Fibroblast of skin of scalp (primary cell): ENCODE measurements around the gene SMAD7.
A peak's percentile ranks its signal among the peaks of the same experiment; 100 is the strongest.

Source experiments
- DNase-seq: peaks from one replicate; pipeline ENCODE4 v3.0.0-alpha.2; 2013

The SMAD7 gene

DNA sequence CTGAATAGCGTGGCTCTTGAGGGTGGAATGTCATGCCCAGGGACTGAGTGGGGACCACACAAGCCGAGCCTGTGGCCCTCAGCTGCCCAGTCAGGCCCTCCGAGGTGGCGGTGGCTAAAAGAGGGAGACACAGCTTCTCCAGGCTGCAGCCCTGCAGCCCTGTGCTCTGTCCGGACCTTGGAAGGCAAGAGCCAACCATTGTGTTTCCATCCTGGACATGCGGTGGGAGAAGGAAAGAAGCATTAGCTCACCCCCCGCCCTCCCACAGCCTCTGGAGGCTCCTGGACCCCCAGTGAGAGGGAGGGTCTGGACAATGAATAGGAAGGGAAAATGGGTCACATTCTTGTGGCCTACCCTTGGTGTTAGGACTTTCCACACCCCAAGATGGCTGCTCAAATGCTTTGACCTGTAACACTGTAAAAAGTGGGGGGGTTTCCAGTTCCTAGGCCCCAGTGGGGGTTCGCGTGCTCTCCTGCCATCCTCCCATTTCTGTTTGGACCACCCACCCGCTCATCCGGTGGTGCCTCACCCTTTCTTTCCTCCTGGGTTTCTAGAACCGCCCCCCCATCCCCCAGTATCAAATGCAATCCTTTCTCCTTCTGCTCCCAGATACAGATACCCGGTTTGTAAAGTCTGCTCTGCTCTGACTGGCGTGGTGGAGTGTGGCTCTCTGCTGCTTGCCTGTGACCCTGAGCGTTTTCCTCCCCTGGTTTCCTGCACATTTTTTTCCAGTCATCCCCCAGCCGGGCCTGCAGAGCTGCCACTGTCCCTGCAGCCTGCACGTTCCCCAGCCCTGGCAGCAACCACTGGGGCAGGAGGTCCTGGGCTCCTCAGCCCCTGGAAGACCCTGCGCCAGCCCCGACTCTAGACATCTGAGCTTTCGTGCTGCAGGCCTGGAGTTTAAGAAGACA lies 36.3 kb upstream of the SMAD7 start:
- DNase-seq, result no peak

DNA sequence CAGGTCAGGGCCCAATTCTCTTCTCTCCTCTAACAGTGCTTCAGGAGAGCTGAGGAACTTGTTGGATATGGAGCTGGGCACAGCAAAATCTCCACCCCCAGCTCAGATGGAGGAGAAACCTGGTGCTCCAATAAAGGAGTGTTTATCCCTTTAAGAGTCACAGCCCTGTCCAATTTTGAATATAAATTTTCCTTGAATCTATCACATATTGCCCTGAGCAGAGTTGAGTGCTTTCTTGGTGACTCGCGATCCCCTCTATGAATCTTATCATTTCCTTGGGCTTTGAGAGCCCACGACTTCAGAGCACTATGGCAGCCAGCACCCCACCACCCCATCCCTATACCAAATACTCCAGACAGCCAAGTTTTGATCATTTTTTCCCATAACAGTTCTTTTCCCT lies 34.4 kb upstream of the SMAD7 start:
- peak; percentile 29 for DNase-seq

DNA sequence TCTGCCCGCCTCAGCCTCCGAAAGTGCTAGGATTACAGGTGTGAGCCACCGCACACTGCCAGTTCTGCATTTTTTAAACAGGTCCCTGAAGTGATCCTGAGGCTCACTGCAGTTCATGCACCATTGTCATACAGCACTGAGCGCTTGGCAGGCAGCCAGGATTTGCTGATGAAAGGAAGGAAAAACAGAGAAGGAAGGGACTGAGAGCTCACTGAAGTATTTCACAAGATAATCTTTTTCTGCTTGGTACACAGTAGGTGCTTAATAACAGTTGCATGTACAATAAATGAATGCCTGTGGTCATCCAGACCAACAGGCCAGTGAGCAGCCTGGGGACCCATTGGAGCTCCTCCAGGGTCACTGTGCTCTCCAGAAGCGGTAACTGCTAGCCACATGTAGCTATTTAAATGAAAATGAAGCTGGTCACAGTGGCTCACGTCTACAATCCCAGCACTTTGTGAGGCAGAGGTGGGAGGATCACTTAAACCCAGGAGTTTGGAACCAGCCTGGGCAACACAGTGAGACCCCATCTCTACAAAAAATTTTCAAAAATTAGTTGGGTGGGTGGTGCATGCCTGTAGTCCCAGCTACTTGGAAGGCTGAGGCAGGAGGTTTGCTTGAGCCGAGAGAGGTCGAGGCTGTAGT lies 33.1 kb upstream of the SMAD7 start:
- peak; percentile 53 for DNase-seq

DNA sequence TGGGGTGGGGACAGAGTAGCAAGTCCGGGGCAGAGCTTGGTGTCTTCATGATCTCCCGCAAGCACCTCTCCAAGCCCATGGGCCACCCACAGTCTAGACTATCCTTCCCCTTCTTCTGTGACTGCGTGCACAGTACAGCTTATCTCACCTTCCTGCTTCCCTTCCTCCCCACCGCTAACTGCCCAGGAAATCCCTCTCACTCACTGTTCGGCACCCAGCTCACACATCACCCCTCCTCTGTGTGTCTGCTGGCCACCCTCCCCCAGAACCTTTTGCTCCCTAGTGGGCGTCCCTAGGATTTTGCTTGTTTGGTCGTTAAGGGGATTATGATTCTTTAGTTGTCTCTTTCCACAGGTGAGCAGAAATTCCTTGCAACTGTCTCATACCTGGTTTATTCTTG lies 31.5 kb upstream of the SMAD7 start:
- no peak for DNase-seq

DNA sequence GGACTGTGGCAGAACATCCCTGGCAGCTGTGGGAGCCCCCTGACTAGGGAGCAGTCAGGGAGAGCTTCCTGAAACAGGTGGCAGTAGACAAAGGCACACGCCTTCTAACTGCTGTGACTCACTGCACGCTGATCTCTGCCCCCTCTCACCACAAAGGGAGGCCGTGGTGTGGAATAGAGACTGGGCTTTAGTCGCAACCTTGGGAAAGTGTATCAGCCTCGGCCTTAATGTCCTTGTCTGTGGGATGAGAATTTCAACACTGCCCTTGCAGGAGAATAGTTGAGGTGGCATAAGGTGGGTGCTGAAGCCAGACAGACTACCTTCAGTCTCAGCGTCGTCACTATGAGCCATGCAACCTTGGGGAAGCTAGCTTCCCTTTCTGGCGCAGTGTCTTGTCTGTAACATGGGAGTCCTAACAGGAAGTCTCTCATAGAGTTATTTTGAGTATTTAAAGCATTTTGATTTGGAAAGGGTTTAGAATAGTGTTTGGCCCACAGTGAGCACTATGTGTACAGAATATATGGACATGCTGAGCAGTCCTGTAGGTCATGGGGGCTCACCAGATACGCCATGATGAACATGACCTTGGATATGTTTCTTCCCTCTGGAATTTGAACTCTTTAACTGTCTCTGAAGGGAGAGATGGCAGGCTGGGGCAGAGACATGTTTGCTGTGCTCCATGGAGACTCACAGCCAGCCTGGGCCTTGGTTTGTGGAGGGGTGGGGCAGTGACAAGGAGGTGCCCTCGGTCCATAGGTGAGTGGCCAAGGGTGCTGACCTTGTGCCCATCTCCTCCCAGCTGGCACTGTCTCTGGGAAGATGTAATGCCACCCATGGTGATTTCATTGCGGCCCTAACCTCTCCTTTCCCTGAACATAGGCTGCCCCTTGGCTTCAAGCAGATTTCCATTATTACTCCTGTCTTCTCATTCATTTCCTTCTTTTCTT lies 29.5 kb upstream of the SMAD7 start:
- DNase-seq, result peak; percentile 47

DNA sequence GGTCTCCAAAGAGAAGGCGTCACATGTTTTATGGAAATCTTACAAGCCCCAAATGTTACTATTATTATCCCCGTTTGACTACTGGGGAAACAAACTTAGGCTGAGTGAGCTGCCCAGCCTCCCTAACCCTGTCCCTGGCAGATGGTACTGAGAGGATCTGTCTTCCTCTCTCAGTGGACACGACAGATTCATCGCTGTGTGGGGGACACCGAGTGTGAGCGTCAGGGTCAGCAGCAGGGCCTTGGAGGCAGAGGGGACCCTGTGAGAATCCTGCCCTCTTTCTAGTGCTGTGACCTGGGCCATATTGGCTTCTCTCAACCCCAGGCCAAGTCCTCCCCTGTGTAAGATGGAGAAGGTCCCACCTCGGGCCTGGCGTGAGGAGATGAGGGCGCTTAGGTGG lies 27.1 kb upstream of the SMAD7 start:
- no peak for DNase-seq

DNA sequence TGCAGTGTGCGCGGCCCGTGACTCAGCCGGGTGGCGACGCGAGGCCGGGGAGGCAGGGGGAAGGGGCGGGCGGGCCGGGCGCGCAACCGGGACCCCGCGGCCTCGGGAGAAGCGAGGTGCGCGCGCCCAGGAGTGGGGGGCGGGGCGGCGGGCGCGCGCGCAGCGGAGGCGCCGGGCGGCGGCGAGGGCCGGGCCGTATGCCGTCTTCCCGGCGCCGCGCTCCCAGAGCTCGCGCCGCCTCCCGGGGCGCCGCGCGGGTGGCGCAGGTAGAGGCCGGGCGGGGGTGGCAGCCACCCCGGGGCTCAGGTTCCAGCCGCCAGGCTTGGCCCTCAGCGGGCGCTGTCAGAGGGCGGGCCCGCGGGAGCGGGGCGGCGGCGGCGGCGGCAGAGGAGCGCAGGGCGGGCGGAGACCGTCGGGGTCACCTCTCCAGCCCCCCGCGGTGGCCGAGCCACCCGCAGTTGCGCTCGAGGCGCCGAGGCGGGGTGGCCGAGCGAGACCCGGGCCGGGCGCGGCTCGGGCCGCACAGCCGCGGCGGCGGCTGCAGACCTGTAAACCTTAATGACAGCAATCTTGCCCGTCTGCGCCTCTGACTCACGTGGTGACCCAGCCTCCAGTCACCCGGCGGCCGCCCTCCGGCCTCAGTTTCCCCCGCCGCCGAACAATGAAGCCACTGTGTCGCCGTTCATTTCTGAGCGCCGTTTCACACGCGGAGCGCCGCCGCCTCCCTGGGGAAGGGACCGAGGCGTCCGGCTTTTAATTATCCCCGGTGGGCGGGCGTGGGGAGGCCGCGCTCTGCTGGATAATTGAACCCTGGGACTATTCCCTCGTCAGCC lies 25.3 kb upstream of the SMAD7 start:
- peak; percentile 81 for DNase-seq

DNA sequence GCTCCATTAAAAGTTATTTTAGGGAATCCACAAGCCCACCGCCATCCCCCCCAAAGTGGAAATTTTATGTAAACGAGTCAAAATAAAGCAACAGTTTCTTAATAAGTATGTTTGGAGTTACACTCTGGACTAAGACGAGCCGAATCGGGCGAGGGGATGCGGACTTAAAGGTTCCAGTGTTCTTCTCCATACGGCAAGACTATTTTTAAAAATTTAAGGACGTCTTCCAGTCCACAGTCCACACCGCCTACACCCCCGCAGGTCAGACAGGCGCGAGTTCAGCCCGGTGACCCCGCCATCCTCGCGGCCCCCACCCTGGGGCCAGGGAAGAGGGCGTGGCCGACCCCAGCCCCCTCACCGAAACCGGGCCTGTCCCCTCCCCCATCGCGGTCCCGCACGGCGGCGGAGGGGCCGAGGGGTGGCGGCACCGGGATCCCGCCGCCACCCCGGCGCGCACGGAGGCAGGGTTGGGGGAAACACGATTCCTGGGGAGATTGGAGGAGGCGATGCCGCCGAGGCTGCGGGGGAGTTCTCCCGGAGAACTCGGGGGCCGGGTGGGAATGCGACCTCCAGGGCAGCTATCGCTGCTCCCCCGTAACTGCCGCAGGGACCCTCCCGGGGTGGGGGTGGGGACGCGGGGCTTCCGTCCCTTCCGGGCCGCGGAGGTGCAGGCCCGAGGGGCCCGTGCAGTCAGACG lies 24.5 kb upstream of the SMAD7 start:
- DNase-seq, result no peak

DNA sequence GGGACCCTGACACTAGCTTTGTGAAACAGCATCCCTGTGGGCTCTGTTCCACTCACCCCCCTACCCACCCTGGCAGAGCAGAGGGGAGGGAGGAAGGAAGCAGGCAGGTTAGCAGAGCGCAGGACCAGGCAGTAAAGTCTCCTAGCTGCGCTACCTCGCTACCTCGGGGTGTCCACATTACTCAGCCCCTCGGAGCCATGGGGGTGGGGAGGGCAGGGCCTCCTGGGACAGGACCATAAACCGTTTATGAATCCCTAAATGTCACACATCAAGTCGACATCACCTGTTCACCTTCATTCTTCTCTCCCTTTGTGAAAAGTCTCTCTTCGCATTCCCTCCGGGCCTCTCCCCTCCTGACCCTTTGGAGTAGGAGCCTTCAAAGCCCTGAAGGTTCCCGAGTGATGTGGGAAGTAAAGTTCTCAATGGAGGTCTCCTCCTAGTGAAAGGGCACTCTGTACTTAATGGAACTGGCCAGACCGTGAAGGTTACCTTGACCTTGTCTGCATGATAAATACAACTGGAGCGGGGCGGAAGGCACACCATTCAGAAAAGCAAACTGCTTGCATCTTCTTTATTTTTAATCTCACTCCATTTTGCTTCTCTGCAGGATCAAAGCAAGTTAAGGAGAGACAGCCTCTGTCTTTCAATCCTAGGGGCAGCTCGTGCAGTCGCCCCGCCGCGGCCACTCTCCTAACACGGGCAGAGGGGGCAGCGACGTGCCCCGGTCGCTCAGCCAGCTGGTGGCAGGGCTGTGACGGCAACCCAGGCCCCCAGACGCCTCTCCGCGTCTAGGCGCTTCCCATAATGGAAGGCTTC lies 23.7 kb upstream of the SMAD7 start:
- no peak for DNase-seq

DNA sequence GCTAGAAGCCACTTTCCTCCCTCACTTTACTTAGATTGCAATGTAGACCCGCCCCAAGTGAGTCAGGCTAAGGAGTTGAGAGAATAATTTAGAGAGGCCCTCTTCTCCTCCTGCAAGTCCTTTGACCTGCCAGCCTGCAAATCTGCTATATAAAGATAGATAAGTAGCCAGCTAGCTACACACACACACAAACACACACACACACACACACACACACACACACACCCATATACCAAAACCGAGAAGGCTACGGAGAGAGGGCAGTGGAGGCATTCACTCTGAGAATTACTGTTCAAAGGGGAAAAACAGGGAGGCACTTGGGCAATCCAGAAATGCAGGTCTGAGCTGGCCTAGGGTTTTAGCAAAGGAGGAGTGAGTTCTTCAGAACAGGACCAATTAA lies 23.0 kb upstream of the SMAD7 start:
- DNase-seq, result no peak

DNA sequence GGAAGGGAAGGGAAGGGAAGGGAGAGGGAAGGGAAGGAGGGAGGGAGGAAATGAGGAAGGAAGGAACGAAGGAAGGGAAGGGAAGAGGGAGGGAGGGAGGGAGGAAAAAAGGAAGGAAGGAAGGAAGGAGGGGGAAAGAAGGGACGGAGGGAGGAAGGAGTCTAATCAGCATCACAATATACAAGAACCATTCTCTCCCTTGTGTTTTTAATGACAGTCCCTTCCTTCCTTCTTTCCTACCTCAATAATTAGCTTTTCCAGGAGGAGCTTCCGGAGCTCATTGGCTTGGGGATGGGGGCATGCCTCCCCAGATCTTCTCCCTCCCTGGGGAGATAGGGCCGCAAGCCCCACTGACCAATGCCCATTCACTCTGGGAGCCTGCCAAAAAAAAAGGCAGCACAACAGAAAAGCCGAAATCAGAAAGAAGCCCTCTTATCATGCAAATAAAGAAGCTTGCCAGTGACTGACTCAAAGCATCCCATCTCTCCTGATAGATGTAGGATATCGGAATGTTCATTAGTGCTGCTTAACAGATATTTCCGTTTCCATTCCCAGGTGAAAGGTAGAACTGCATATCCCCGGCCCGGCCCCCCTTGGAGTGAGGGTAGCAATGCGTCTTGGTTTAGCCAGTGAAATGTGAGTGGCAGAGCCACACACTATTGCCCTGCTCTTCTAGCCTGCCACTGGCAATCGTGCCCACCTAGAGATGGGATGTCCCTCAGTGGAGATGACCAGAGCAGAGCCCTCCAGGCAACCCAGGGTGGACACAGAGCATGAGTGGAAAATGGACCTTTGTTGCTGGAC lies 17.8 kb upstream of the SMAD7 start:
- DNase-seq, result no peak

DNA sequence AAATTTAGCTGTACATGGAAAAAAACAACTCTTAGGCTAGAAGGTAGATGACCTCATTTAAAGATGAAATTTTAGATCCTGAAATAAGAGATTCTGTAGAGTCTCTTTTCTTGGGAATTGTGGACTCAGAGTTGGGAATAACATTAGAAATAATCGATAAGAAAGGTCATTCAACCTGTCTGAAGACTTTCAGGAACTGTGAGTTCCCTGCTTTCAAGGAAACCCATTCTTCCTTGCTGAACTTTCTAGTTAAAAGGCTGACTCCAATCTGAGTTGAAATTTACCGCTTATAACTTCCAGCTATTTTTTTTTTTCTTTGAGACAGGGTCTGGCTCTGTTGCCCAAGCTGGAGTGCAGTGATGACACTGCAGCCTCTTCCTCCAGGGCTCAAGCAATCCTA lies 16.8 kb upstream of the SMAD7 start:
- no peak for DNase-seq

DNA sequence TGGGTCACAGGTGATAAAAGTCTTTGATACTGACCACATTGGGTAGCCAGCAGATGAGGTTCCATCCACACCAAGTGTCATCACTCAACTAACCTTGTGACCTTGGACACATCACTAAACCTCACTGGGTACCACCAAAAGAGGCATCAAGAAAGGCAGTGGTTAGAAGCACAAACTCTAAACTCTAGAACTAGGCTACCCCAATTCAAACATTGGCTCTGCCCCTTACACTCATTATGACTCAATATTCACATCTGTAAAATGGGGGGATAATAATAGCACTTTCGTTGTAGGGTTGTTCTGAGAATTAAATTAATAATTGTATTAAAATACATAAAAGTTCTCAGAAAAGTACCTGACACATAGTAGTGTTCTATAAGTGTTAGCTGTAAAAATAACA lies 15.8 kb upstream of the SMAD7 start:
- DNase-seq, result no peak

DNA sequence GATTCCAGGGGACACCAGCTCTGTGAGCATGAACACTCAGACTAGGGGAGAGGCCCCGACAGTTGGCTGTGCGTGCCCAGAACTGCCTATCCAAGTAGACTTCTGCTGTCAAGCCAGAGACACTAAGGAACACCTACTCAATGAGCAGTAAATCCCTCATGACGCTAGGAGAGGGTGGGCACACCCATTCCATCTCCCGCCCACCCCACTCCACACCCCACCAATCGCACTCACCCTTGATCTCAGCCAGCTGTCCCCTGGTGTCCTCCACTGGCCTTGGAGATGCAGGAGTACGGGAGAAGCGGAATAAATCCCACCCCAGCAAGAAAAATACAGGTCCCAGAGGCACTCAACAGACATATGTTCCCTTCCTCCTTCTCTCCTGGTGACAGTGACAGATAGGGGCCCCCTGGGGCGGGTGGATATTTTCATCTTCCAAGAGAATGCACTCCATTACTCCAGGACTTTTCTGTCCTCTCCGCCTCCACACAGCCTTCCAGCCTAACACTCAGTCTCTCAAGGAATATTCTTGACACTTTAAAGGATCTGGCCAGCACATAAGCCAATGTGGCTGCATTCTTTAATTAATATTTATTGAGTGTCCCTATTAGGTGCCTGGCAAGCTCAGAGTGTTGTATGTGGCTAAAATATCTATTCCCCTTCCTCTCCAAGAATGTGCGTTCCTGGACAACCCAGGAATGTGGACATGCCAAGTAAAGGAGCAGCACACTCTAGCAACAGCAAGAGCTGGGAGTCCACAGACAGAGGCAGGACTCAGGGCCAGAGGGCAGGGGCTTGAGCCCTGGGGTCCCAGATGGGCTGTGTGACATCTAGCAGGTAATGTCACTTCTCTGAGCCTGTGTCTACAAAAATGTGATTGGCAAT lies 13.1 kb upstream of the SMAD7 start:
- DNase-seq, result no peak

DNA sequence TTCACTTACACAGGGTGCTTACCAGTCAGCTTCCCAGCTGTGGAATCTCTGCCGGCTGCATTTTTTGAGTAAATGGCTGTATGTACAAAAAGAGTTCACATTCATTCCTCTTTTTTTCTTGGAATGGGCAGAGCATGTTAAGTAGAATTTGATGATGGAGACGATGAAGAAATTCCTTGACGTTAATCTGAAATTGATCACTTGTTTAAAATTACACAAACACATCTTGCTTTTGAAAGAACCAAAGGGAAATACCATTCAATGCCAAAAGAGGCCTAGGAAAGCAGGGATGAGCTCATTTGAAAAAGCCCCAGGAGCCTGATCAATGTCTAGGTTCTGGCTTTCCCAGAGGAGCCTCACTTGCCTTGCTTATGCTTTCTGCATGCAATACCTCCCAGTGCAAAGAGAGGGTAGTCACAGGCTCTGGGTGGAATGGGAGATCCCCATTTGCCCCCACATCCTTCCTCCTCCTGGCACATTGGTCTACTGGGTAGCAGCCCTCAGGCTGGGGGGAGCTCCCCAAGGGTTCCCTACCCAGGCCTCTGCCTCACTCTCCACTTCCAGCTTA lies 12.3 kb upstream of the SMAD7 start:
- peak; percentile 55 for DNase-seq

DNA sequence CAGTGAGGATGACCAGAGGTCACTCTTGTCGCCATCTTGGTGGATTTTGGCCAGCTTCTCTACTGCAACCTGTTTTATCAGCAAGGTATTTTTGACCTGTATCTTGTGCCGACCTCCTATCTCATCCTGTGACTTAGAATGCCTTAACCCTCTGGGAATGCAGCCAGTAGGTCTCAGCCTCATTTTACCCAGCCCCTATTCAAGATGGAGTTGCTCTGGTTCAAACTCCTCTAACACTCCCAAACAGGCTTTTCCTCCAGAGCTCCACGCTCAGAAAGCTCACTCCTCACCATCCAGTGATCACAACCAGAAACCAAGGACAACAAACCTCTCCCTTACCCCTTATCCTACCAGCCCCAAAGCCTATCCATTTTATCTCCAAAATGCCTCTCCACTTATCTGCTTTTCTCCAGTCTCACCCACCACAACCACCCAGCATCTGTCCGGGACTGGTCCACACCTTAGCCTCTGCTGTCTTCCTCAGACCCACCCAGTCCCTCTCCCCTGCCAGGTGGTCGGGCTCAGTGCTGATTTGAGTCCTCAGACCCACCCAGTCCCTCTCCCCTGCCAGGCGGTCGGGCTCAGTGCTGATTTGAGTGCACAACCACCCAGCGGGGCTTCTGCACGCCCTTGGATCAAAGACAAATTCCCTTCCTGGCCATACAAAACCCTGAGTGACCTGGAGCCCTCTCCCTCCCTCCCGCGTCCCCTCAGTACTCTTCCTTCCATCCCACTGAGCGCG lies 11.7 kb upstream of the SMAD7 start:
- DNase-seq, result no peak

DNA sequence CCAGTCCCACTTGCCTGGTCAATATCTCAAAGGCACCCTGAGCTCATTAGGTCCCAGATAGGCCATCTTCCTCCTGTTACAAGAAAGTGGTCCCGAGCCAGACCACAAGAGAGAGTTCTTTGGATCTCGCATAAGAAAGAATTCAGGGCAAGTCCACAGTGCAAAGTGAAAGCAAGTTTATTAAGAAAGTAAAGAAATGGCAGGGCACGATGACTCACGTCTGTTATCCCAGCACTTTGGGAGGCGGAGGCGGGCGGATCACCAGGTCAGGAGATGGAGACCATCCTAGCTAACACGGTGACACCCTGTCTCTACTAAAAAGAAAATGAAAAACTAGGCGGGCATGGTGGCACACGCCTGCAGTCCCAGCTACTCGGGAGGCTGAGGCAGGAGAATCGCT lies 10.8 kb upstream of the SMAD7 start:
- peak; percentile 59 for DNase-seq
